Heart right ventricle (tissue), 16 donors: ENCODE results near the gene BCAM. TPM values are rescaled to one million over a fixed set of nuclear protein-coding genes. Genes with fewer than 3 reads are reported as not detected.
A peak's percentile ranks its signal among the peaks of the same experiment; 100 is the strongest.
"Not testable (repeated sequence)": the region's sequence is repeated elsewhere in the genome, so short reads cannot be mapped to it uniquely, and the experiment has no call there.

Experiments
- ATAC-seq, 8 donors: fragments of 200-7000 bp; cut with Tn5 transposase; one replicate each; pipeline ENCODE4 v1.9.1; 2020; ENCODE audit warnings: mild to moderate bottlenecking in 8 of 8, moderate library complexity in 8 of 8, moderate number of reproducible peaks in 1 of 8
- DNase-seq, 2 donors: peaks; one replicate each; pipeline ENCODE4 v3.0.0-alpha.2; 2020
- H3K27ac ChIP-seq, 10 donors: fragments of 200-600 bp; sonication (generic) in 2 of 10; one replicate each; pipeline versions ENCODE4 v1.5.0 to v1.8.0; 2020 to 2022; ENCODE audit warnings: mild to moderate bottlenecking in 3 of 10
- H3K27me3 ChIP-seq, 7 donors: fragments of 200-600 bp; one replicate each; pipeline ENCODE4 v1.8.0; 2021 to 2022; ENCODE audit warnings: mild to moderate bottlenecking in 2 of 7
- H3K36me3 ChIP-seq, 9 donors: fragments of 200-600 bp; sonication (generic) in 1 of 9; one replicate each; pipeline versions ENCODE4 v1.5.0 to v1.8.0; 2020 to 2022; ENCODE audit warnings: mild to moderate bottlenecking in 2 of 9
- H3K4me1 ChIP-seq, 9 donors: fragments of 200-600 bp; sonication (generic) in 1 of 9; one replicate each; pipeline versions ENCODE4 v1.5.0 to v1.8.0; 2020 to 2022; ENCODE audit warnings: mild to moderate bottlenecking in 4 of 9
- H3K4me3 ChIP-seq, 10 donors: fragments of 200-600 bp; sonication (generic) in 2 of 10; one replicate each; pipeline versions ENCODE4 v1.5.0 to v1.8.0; 2020 to 2022; ENCODE audit warnings: mild to moderate bottlenecking in 7 of 10, moderate library complexity in 2 of 10
- H3K9me3 ChIP-seq, 11 donors: fragments of 200-600 bp in 10 of 11; sonication (generic) in 2 of 11; one replicate each; pipeline versions ENCODE4 v1.5.0 to v1.8.0; 2013 to 2022; ENCODE audit warnings: mild to moderate bottlenecking in 2 of 11, control low read depth in 1 of 11, moderate library complexity in 1 of 11
- WGBS, 2 donors: extraction: QIAGEN DNeasy Blood & Tissue Kit; methylation state at CpG; one replicate each; pipeline ENCODE4 v1.1.7; 2013; ENCODE audit warnings: inconsistent platforms in 1 of 2; 5-methylcytosine and 5-hydroxymethylcytosine counted together
- intact Hi-C, 10 donors: fragments of 100-400 bp; cut with DNase I; formaldehyde crosslinking; loops; one replicate each; pipeline versions ENCODE4 v1.11.1 to v1.14.2; 2022
- polyA plus RNA-seq, 2 donors: library from polyadenylated mRNA; stranded (reverse); fragments of 200-250 nt; gene quantifications; one replicate each; pipeline ENCODE4 v1.2.3, GENCODE V29; 2013
- total RNA-seq, 10 donors: library from RNA; stranded (reverse); fragmentation: NEBNext Ultra II Directional in 3 of 10; extraction: Animal tissue kit (Norgen Biotek cat#: 25700) in 3 of 10; gene quantifications; one replicate each; pipeline versions ENCODE4 v1.2.1 to v1.2.4, GENCODE V29; 2021 to 2023
- TF ChIP-seq, protein P1 (sequence below), 9 donors: fragments of 200-600 bp; sonication (generic) in 2 of 9; IDR thresholded peaks; one replicate each; pipeline versions ENCODE4 v1.5.0 to v1.8.0; 2021 to 2022; ENCODE audit warnings: antibody characterized with exemption in 9 of 9, mild to moderate bottlenecking in 5 of 9, moderate library complexity in 1 of 9
- donor health status: Arrhythmogenic right ventricular cardiomyopathy.
- donor health status: ischemic (EF 13 %, LVEDD 7.1; RV severe dilation, severe dysfunction).
- donor health status: healthy with polysubstance abuse.
- donor health status: DM: no; HTN: yes; CAD: no.
- donor health status: DM: no; HTN: no; CAD: no.
- donor health status: ischemic (EF 25% LVEDD 6.9; RV normal size, moderate dysfunction).
- donor health status: ischemic (EF 25% LVEDD 5.7; RV mildly dilated, moderate dysfunction).
- donor health status: healthy.
- donor health status: DM: yes; HTN: yes; CAD: no.
- donor health status: Ischemic cardiomyopathy.
- donor health status: ischemic (EF 35%, LVEDD 5.7; RV mildly dilated, moderate dysfunction).
- donor health status: nonischemic (EF 11% LVEDD 7.7; RV severe dilation, severe dysfunction).
- donor health status: DM: yes; HTN: yes; CAD: no.
- donor health status: PGD.
- donor health status: ischemic (EF 29% LVEDD 5.4; RV normal size, mild dysfunction).
- donor health status: nonischemic (EF 23%, LVEDD 6.1; RV moderate dilation, normal function).

The BCAM gene
- total and polyA plus RNA-seq, 12 donors, result 63.2 to 130 (median 92.5) TPM

DNA sequence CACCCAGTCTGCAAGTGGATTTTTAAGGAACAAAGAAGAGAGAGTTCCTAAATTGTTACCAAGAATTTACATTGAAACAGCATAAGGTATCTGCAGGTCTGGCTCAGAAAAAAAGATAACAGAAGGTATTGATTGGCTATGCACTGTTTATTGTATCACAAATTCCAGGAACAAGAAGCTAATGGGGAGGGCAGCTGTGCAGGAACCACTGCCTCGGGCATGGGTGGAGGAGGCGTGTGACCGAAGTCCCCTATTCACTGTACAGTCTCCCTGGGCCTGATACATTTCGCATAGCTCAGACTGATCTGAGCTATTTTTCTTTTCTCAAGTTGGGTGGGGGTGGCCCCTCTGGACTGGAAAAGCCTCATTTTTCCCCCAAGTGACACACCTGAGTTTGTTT lies 48.9 kb downstream of the BCAM start:
- peaks cover 0 to 42% (median 2%) of the 10 kb centered on the region in 9 donors for H3K36me3 ChIP-seq
- no peaks in the 10 kb centered on the region for H3K9me3 ChIP-seq
- peak overlapping the region in 5 of 10 donors; percentile 5 to 82 (median 56) for H3K27ac ChIP-seq
- 61 to 67% methylated on average over 4 of the region's 4 CpGs for WGBS, 2 donors
- H3K4me3 ChIP-seq, result no peak overlapping the region
- peaks cover 9 to 56% (median 43%) of the 10 kb centered on the region in 9 donors for H3K4me1 ChIP-seq
- ATAC-seq (peak in 3 of 8 donors; percentile 34 to 41 (median 35)), DNase-seq (no peak)
- TF ChIP-seq, protein P1, sequence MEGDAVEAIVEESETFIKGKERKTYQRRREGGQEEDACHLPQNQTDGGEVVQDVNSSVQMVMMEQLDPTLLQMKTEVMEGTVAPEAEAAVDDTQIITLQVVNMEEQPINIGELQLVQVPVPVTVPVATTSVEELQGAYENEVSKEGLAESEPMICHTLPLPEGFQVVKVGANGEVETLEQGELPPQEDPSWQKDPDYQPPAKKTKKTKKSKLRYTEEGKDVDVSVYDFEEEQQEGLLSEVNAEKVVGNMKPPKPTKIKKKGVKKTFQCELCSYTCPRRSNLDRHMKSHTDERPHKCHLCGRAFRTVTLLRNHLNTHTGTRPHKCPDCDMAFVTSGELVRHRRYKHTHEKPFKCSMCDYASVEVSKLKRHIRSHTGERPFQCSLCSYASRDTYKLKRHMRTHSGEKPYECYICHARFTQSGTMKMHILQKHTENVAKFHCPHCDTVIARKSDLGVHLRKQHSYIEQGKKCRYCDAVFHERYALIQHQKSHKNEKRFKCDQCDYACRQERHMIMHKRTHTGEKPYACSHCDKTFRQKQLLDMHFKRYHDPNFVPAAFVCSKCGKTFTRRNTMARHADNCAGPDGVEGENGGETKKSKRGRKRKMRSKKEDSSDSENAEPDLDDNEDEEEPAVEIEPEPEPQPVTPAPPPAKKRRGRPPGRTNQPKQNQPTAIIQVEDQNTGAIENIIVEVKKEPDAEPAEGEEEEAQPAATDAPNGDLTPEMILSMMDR (IDR thresholded peaks at IDR 0.05), result no peak
- H3K27me3 ChIP-seq, result no peaks in the 10 kb centered on the region
- intact Hi-C loops, result no loop called here

DNA sequence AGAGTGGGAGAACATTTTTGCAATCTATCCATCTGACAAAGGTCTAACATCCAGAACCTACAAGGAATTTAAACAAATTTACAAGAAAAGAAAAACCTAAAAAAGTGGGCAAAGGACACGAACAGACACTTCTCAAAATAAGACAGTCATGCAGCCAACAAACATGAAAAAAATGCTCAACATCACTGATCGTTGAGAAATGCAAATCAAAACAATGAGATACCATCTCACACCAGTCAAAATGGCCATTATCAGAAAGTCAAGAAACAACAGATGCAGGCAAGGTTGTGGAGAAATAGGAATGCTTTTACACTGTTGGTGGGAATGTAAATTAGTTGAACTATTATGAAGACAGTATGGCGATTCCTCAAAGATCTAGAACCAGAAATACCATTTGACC lies 52.7 kb downstream of the BCAM start:
- DNase-seq, H3K27me3 ChIP-seq, intact Hi-C loops, H3K27ac ChIP-seq, ATAC-seq, H3K4me3 ChIP-seq, H3K9me3 ChIP-seq: not testable (repeated sequence)
- H3K36me3 ChIP-seq, result peaks cover 0 to 54% (median 18%) of the 10 kb centered on the region in 9 donors
- peaks cover 8 to 51% (median 29%) of the 10 kb centered on the region in 9 donors for H3K4me1 ChIP-seq
- 80 to 84% methylated on average over 3 of the region's 3 CpGs for WGBS, 2 donors

DNA sequence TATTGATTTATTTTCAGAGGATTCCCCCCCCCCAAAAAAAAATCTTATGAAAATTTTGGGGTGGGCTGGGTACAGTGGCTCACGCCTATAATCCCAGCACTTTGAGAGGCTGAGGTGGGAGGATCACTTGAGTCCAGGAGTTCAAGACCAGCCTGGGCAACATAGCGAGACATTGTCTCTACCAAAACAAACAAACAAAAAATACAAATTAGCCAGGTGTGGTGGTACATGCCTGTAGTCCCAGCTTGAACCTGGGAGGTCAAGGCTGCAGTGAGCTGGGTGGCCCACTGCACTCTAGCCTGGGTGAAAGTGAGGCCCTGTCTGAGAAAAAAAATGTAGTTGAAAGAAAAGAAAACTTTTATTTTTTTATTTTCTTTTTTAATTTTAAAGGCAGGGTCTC lies 55.1 kb downstream of the BCAM start:
- ATAC-seq (no peak), DNase-seq (no peak)
- Histone ChIP-seq H3K27me3 (no peaks in the 10 kb centered on the region), H3K4me1 (peaks cover 0 to 50% (median 28%) of the 10 kb centered on the region in 9 donors), H3K36me3 (peaks cover 0 to 72% (median 22%) of the 10 kb centered on the region in 9 donors), H3K9me3 (no peaks in the 10 kb centered on the region), H3K27ac (no peak overlapping the region), H3K4me3 (no peak overlapping the region)
- TF ChIP-seq, protein P1 (IDR thresholded peaks at IDR 0.05), result no peak
- 97% methylated on average over 2 of the region's 2 CpGs for WGBS, 2 donors
- intact Hi-C loops, result no loop called here

DNA sequence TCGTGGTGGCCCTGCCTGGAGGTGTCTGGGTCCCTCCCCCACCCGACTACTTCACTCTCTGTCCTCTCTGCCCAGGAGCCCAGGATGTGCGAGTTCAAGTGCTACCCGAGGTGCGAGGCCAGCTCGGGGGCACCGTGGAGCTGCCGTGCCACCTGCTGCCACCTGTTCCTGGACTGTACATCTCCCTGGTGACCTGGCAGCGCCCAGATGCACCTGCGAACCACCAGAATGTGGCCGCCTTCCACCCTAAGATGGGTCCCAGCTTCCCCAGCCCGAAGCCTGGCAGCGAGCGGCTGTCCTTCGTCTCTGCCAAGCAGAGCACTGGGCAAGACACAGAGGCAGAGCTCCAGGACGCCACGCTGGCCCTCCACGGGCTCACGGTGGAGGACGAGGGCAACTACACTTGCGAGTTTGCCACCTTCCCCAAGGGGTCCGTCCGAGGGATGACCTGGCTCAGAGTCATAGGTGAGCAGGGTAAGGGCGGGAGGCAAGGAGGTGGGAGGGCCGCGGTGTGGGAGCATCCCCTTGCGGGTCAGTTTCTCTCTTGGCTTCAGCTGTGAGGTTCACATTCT lies 56.4 kb downstream of the BCAM start:
- peaks cover 0 to 62% (median 22%) of the 10 kb centered on the region in 9 donors for H3K36me3 ChIP-seq
- no peaks in the 10 kb centered on the region for H3K9me3 ChIP-seq
- 91 to 93% methylated on average over 27 of the region's 27 CpGs for WGBS, 2 donors
- DNase-seq, result no peak
- peak overlapping the region in 1 of 10 donors; percentile 14 for H3K27ac ChIP-seq
- no peaks in the 10 kb centered on the region for H3K27me3 ChIP-seq
- H3K4me3 ChIP-seq, result no peak overlapping the region
- intact Hi-C loops, result no loop called here
- TF ChIP-seq, protein P1 (IDR thresholded peaks at IDR 0.05), result no peak
- H3K4me1 ChIP-seq, result peaks cover 0 to 52% (median 32%) of the 10 kb centered on the region in 9 donors
- ATAC-seq, result no peak

DNA sequence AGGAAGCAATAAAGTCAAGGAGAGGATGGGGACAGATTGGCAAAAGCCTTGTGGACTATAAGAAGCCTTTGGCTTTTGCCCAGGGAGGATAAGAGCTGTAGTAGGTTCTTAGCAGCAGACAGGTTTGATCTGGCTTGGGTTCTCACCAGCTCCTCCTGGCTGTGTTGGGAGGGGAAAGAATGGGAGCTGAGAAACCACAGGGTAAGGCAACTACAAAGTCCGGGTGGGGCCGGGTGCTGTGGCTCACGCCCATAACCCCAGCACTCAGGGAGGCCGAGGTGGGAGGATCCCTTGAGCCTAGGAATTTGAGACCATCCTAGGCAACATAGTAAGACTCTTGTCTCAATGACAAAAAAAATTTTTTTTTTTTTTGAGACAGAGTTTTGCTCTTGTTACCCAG lies 57.8 kb downstream of the BCAM start:
- WGBS, 2 donors, result 87 to 90% methylated on average over 4 of the region's 4 CpGs
- ATAC-seq (no peak), DNase-seq (no peak)
- TF ChIP-seq, protein P1 (IDR thresholded peaks at IDR 0.05), result no peak
- H3K27me3 ChIP-seq, result no peaks in the 10 kb centered on the region
- no peak overlapping the region for H3K4me3 ChIP-seq
- H3K27ac ChIP-seq, result peak overlapping the region in 4 of 10 donors; percentile 7 to 82 (median 22)
- peaks cover 6 to 60% (median 38%) of the 10 kb centered on the region in 9 donors for H3K4me1 ChIP-seq
- H3K36me3 ChIP-seq, result peaks cover 0 to 60% (median 25%) of the 10 kb centered on the region in 9 donors
- no peaks in the 10 kb centered on the region for H3K9me3 ChIP-seq
- intact Hi-C loops, result no loop called here
